ENCODE results near the gene CDK5RAP2.

DNA sequence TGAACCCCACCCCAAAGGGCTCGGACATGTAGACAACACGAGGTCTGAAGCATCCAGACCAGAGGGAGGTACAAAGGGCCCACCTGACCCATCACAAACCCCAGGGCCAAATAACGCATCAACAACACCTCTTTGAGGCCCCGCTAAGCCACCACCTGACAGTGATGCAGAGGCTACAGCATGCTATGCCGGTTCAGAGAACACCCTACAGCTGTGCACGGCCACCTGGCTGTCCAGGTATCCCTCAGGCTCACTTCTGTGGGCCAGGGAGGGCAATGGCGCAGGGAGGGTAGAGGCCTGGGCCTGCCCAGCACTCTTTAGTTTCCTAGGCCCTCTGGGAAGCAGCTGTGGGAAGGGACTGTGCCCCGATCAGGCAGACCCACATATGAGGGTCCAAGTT is 190.1 kb downstream of the CDK5RAP2 start:
- TF ChIP-seq CTCF (IDR thresholded peaks at IDR 0.05; ENCODE audit: borderline replicate concordance, extremely low read depth, low read length, poor library complexity, severe bottlenecking) (no peak), EZH2 (IDR thresholded peaks at IDR 0.05; ENCODE audit: borderline replicate concordance, low read depth, low read length, severe bottlenecking) (no peak)
